HEK293 (cell line): Measurements from ENCODE around the gene CFAP73.

Experiments
- CTCF ChIA-PET: fragments of 350-600 bp; formaldehyde crosslinking; extraction: SDS; loops from one replicate; lab custom pipeline; 2021; ENCODE audit warnings: antibody characterized with exemption; lab: Yijun Ruan, JAX
- POLR2A ChIA-PET: fragments of 300-600 bp; formaldehyde crosslinking; extraction: SDS; loops from one replicate; lab custom pipeline; 2020; ENCODE audit warnings: antibody characterized with exemption, inconsistent platforms; lab: Yijun Ruan, JAX
- H3K27ac ChIP-seq: fragments of 200-500 bp; sonication (Bioruptor generic); 2 replicates; pipeline ENCODE4 v1.5.1; 2014; ENCODE audit warnings: low read depth, low read length, control low read depth, inconsistent platforms; ENCODE audit errors: extremely low read depth
- H3K36me3 ChIP-seq, 2 experiments: fragments of 200-500 bp in 1 of 2; sonication (Bioruptor generic) in 1 of 2; 1 replicate in 1 of 2; 2 replicates in 1 of 2; pipeline ENCODE4 v1.5.1; 2014 to 2017; ENCODE audit warnings: inconsistent platforms in 2 of 2, low read length in 2 of 2; ENCODE audit not compliant: control insufficient read depth in 2 of 2, insufficient read depth in 1 of 2
- H3K4me1 ChIP-seq: fragments of 200-500 bp; sonication (Bioruptor generic); 2 replicates; pipeline ENCODE4 v1.5.1; 2014; ENCODE audit warnings: mild to moderate bottlenecking, low read length, inconsistent platforms; ENCODE audit not compliant: control insufficient read depth, insufficient read depth
- H3K4me3 ChIP-seq: 2 replicates; pipeline ENCODE4 v1.5.1; 2011; ENCODE audit warnings: low read depth, mild to moderate bottlenecking, control low read depth, low read length, moderate library complexity
- H3K9me3 ChIP-seq: fragments of 200-500 bp; sonication (Bioruptor generic); 2 replicates; pipeline ENCODE4 v1.5.1; 2014; ENCODE audit warnings: low read depth, low read length, inconsistent platforms; ENCODE audit not compliant: control insufficient read depth, insufficient read depth
- AEBP2 ChIP-seq: fragments of 450-650 bp; formaldehyde crosslinking; IDR thresholded peaks from 2 replicates; pipeline ENCODE4 v1.5.1; 2016; ENCODE audit warnings: missing biosample characterization, missing genetic modification characterization, borderline replicate concordance
- CTCF ChIP-seq: fragments of 450-650 bp; formaldehyde crosslinking; IDR thresholded peaks from 2 replicates; pipeline ENCODE4 v1.5.1; 2016; ENCODE audit warnings: missing biosample characterization, missing genetic modification characterization
- EGR2 ChIP-seq: fragments of 450-650 bp; formaldehyde crosslinking; IDR thresholded peaks from 2 replicates; pipeline ENCODE4 v1.5.1; 2016; ENCODE audit warnings: low read depth, missing biosample characterization, missing genetic modification characterization
- GLIS1 ChIP-seq: fragments of 450-650 bp; formaldehyde crosslinking; IDR thresholded peaks from 2 replicates; pipeline ENCODE4 v1.5.1; 2016; ENCODE audit warnings: missing biosample characterization, missing genetic modification characterization
- GLIS2 ChIP-seq: fragments of 450-650 bp; formaldehyde crosslinking; IDR thresholded peaks from 2 replicates; pipeline ENCODE4 v1.5.1; 2016; ENCODE audit warnings: missing biosample characterization, missing genetic modification characterization
- KLF1 ChIP-seq: fragments of 450-650 bp; formaldehyde crosslinking; IDR thresholded peaks from 2 replicates; pipeline ENCODE4 v1.5.1; 2016; ENCODE audit warnings: missing biosample characterization, missing genetic modification characterization
- KLF10 ChIP-seq: fragments of 450-650 bp; IDR thresholded peaks from 2 replicates; pipeline ENCODE4 v1.5.1; 2018; ENCODE audit warnings: missing biosample characterization, mild to moderate bottlenecking, missing genetic modification characterization
- KLF17 ChIP-seq: fragments of 450-650 bp; formaldehyde crosslinking; IDR thresholded peaks from 2 replicates; pipeline ENCODE4 v1.5.1; 2016; ENCODE audit warnings: missing biosample characterization, missing genetic modification characterization
- MYNN ChIP-seq: fragments of 450-650 bp; formaldehyde crosslinking; IDR thresholded peaks from 2 replicates; pipeline ENCODE4 v1.5.1; 2016; ENCODE audit warnings: missing biosample characterization, missing genetic modification characterization, borderline replicate concordance
- MZF1 ChIP-seq: fragments of 450-650 bp; formaldehyde crosslinking; IDR thresholded peaks from 2 replicates; pipeline ENCODE4 v1.5.1; 2017; ENCODE audit warnings: missing biosample characterization, missing genetic modification characterization, borderline replicate concordance
- PRDM4 ChIP-seq: fragments of 450-650 bp; formaldehyde crosslinking; IDR thresholded peaks from 2 replicates; pipeline ENCODE4 v1.5.1; 2017; ENCODE audit warnings: missing biosample characterization, missing genetic modification characterization
- TRIM28 ChIP-seq: IDR thresholded peaks from 2 replicates; pipeline ENCODE4 v1.6.1; 2011; ENCODE audit warnings: low read length, control low read depth, borderline replicate concordance
- ZBTB17 ChIP-seq: fragments of 450-650 bp; formaldehyde crosslinking; IDR thresholded peaks from 2 replicates; pipeline ENCODE4 v1.5.1; 2016; ENCODE audit warnings: missing biosample characterization, missing genetic modification characterization
- ZBTB21 ChIP-seq: fragments of 450-650 bp; formaldehyde crosslinking; IDR thresholded peaks from 2 replicates; pipeline ENCODE4 v1.5.1; 2017; ENCODE audit warnings: missing biosample characterization, missing genetic modification characterization
- ZFHX2 ChIP-seq: fragments of 450-650 bp; formaldehyde crosslinking; conservative IDR thresholded peaks from 2 replicates; pipeline ENCODE4 v1.5.1; 2016; ENCODE audit warnings: missing biosample characterization, missing genetic modification characterization
- ZIC2 ChIP-seq: fragments of 450-650 bp; formaldehyde crosslinking; IDR thresholded peaks from 2 replicates; pipeline ENCODE4 v1.5.1; 2016; ENCODE audit warnings: missing biosample characterization, missing genetic modification characterization
- ZNF112 ChIP-seq: fragments of 450-650 bp; formaldehyde crosslinking; IDR thresholded peaks from 2 replicates; pipeline ENCODE4 v1.5.0; 2017; ENCODE audit warnings: missing biosample characterization, missing genetic modification characterization
- ZNF211 ChIP-seq: fragments of 450-650 bp; formaldehyde crosslinking; IDR thresholded peaks from 2 replicates; pipeline ENCODE4 v1.5.1; 2016; ENCODE audit warnings: low read depth, missing biosample characterization, missing genetic modification characterization
- ZNF366 ChIP-seq: fragments of 450-650 bp; formaldehyde crosslinking; conservative IDR thresholded peaks from 2 replicates; pipeline ENCODE4 v1.5.1; 2016; ENCODE audit warnings: missing biosample characterization, missing genetic modification characterization
- ZNF394 ChIP-seq: fragments of 450-650 bp; formaldehyde crosslinking; IDR thresholded peaks from 2 replicates; pipeline ENCODE4 v1.5.1; 2016; ENCODE audit warnings: missing biosample characterization, missing genetic modification characterization, mild to moderate bottlenecking, moderate library complexity, borderline replicate concordance
- ZNF449 ChIP-seq: fragments of 450-650 bp; formaldehyde crosslinking; IDR thresholded peaks from 2 replicates; pipeline ENCODE4 v1.5.1; 2017; ENCODE audit warnings: missing biosample characterization, mild to moderate bottlenecking, missing genetic modification characterization, moderate library complexity
- ZNF580 ChIP-seq: fragments of 450-650 bp; formaldehyde crosslinking; IDR thresholded peaks from 2 replicates; pipeline ENCODE4 v1.5.1; 2016; ENCODE audit warnings: missing biosample characterization, missing genetic modification characterization
- ZNF623 ChIP-seq: fragments of 450-650 bp; formaldehyde crosslinking; IDR thresholded peaks from 2 replicates; pipeline ENCODE4 v1.5.1; 2016; ENCODE audit warnings: missing biosample characterization, missing genetic modification characterization
- ZNF692 ChIP-seq: fragments of 450-650 bp; formaldehyde crosslinking; IDR thresholded peaks from 2 replicates; pipeline ENCODE4 v1.5.1; 2016; ENCODE audit warnings: missing biosample characterization, missing genetic modification characterization
- ZNF76 ChIP-seq: fragments of 450-650 bp; formaldehyde crosslinking; IDR thresholded peaks from 2 replicates; pipeline ENCODE4; 2016; ENCODE audit warnings: low read depth, missing biosample characterization, missing genetic modification characterization, borderline replicate concordance

CFAP73 gene

GRCh38 chr12:113149361-113150150 is at the start of gene CFAP73:
Gene CFAP73 (plus strand): TSS chr12:113149724. CDS start chr12:113149858, 134 bp downstream.
- Histone ChIP-seq H3K27ac (no peak within 1 kb of the TSS), H3K4me3 (no peak within 1 kb of the TSS), H3K36me3 (no peaks in the 10 kb centered on the region), H3K4me1 (0 out of 2 replicates have a peak, but pooled peaks cover 3% of the 10 kb centered on the region), H3K9me3 (no peaks in the 10 kb centered on the region)
- TF ChIP-seq KLF10 (tag by site-specific recombination) (no peak), ZNF394 (tag by site-specific recombination) (no peak), KLF17 (tag by site-specific recombination) (0 out of 2 replicates have a peak, but pooled peaks have one; percentile 64), GLIS1 (tag by site-specific recombination) (peak; percentile 86), ZNF692 (tag by site-specific recombination) (no peak), ZNF366 (0 out of 2 replicates have a peak, but pooled peaks have one; percentile 21), TRIM28 (no peak), ZBTB21 (no peak), ZNF76 (tag by site-specific recombination) (no peak), ZNF112 (no peak), ZIC2 (tag by site-specific recombination) (0 out of 2 replicates have a peak, but pooled peaks have one; percentile 55), ZNF623 (no peak), CTCF (no peak), ZFHX2 (tag by site-specific recombination) (peak; percentile 79), ZNF449 (tag by site-specific recombination) (no peak), EGR2 (tag by site-specific recombination) (peak; percentile 58), PRDM4 (tag by site-specific recombination) (no peak), AEBP2 (no peak), MYNN (0 out of 2 replicates have a peak, but pooled peaks have one; percentile 16), KLF1 (peak; percentile 96), ZNF580 (tag by site-specific recombination) (no peak), MZF1 (tag by site-specific recombination) (no peak), ZNF211 (no peak), ZBTB17 (tag by site-specific recombination) (peak; percentile 28; the same call in 1 of the 2 replicates), GLIS2 (peak; percentile 68)
- POLR2A ChIA-PET = interaction anchor here (0.7 kb wide), 1 partner anchor 16 kb away, joined by 4 read pairs; no protein-coding TSS in a partner anchor
- CTCF ChIA-PET = interaction anchor here (0.6 to 2.1 kb wide), 6 partner anchors 12 to 157 kb away, joined by 3 to 7 read pairs (median 4); partner anchors contain the start of gene RASAL1
